SH-SY5Y (cell line): Measurements from ENCODE around the gene PAK3.

Source experiments
- GATA2 ChIP-seq: IDR thresholded peaks from 2 replicates; pipeline ENCODE4 v1.6.1; 2011; ENCODE audit warnings: mild to moderate bottlenecking, low read depth, low read length
- GATA3 ChIP-seq: IDR thresholded peaks from 2 replicates; pipeline ENCODE4 v1.6.1; 2011; ENCODE audit warnings: low read depth, mild to moderate bottlenecking, low read length, moderate library complexity

DNA sequence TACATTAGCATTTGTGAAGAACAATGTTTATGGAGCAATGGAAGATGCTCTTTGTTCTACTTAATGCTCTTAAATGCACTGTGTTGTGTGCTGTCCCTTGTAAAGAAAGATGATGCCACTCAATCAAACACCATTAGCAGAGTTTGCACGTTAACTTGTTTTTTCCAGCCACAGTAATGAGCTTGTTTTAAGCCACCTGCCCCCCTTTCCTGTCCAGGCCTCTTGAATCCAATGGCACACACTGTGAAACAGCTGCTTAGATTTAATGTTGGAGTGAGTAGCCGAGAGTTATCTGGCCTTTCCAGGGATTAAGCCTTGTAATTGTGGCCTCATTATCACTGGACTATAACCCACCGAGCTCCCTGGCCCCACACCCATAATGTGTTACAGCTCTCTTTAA, 86.0 kb downstream of the PAK3 start:
- TF ChIP-seq GATA3 (no peak), GATA2 (no peak)
